IMR-90 (cell line): ENCODE measurements around the gene EVX1.

Source experiments
- NFE2L2 ChIP-seq: fragments of 150-350 bp; IDR thresholded peaks from 2 replicates; pipeline ENCODE4 v1.6.1; 2016; ENCODE audit warnings: low read depth, mild to moderate bottlenecking, low read length
- RAD21 ChIP-seq: IDR thresholded peaks from 2 replicates; pipeline ENCODE4 v1.6.1; 2012; ENCODE audit warnings: low read length, improper control_type of control experiment
- SMC3 ChIP-seq: fragments of 150-350 bp; IDR thresholded peaks from 2 replicates; pipeline ENCODE4 v1.6.1; 2016; ENCODE audit warnings: low read depth, mild to moderate bottlenecking, antibody characterized with exemption, low read length, moderate library complexity
- TF ChIP-seq, protein P1 (sequence below): conservative IDR thresholded peaks from 2 replicates; pipeline ENCODE4 v1.5.1; 2012; ENCODE audit warnings: mild to moderate bottlenecking, low read depth, low read length, improper control_type of control experiment

GRCh38 chr7:27277628-27278027 is 35.0 kb downstream of the EVX1 start:
- TF ChIP-seq, protein P1, sequence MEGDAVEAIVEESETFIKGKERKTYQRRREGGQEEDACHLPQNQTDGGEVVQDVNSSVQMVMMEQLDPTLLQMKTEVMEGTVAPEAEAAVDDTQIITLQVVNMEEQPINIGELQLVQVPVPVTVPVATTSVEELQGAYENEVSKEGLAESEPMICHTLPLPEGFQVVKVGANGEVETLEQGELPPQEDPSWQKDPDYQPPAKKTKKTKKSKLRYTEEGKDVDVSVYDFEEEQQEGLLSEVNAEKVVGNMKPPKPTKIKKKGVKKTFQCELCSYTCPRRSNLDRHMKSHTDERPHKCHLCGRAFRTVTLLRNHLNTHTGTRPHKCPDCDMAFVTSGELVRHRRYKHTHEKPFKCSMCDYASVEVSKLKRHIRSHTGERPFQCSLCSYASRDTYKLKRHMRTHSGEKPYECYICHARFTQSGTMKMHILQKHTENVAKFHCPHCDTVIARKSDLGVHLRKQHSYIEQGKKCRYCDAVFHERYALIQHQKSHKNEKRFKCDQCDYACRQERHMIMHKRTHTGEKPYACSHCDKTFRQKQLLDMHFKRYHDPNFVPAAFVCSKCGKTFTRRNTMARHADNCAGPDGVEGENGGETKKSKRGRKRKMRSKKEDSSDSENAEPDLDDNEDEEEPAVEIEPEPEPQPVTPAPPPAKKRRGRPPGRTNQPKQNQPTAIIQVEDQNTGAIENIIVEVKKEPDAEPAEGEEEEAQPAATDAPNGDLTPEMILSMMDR: no peak
- no peak for TF ChIP-seq NFE2L2
- TF ChIP-seq RAD21: no peak
- TF ChIP-seq SMC3: no peak
